AG04449 (cell line): ENCODE data around the gene PTPN14.

ENCODE experiments used
- CTCF ChIA-PET: fragments of 350-600 bp; formaldehyde crosslinking; extraction: SDS; loops from one replicate; lab custom pipeline; 2021; ENCODE audit warnings: antibody characterized with exemption; lab: Yijun Ruan, JAX
- POLR2A ChIA-PET: fragments of 400-600, 350-600 bp; formaldehyde crosslinking; extraction: SDS; loops from one replicate; lab custom pipeline; 2020; ENCODE audit warnings: antibody characterized with exemption, inconsistent platforms; lab: Yijun Ruan, JAX
- DNase-seq: peaks from one replicate; pipeline ENCODE4 v3.0.0-alpha.2; 2010; ENCODE audit warnings: low read depth, low spot score
- H3K4me3 ChIP-seq: 2 replicates; pipeline ENCODE4 v1.5.1; 2011; ENCODE audit warnings: low read depth, mild to moderate bottlenecking, control low read depth, low read length
- CTCF ChIP-seq: IDR thresholded peaks from one replicate; pipeline ENCODE4 v1.5.1; 2011; ENCODE audit warnings: mild to moderate bottlenecking, moderate library complexity, low read length, control low read depth, inconsistent platforms; ENCODE audit not compliant: insufficient read depth; ENCODE audit errors: missing control alignments

The PTPN14 gene

DNA sequence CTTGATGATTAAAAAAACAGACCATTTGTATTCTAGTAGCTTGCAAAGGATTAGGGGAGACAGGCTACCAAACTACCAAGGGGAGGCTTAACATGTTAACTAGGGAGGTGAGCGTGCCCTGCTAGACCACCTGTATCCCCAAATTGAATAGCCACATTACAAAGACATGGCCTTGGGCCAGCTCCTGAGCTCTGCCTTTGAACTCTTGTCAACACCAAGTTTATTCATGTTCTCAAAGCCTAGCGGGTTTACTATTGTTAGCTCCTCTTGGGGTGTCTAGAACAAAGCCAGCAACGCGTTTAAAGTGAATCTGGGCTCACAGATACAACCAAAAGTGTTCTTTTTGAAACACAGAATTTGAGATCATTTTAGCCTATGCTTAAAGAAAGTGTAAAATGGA, 234.1 kb downstream of the PTPN14 start:
- no peak overlapping the region for H3K4me3 ChIP-seq
- CTCF ChIA-PET, result interaction anchor here (1.3 to 12.5 kb wide), 6 partner anchors 13 to 268 kb away, joined by 4 to 247 read pairs (median 16); no protein-coding TSS in a partner anchor
- TF ChIP-seq CTCF, result no peak
- no peak for DNase-seq
- POLR2A ChIA-PET, result no interaction called here

DNA sequence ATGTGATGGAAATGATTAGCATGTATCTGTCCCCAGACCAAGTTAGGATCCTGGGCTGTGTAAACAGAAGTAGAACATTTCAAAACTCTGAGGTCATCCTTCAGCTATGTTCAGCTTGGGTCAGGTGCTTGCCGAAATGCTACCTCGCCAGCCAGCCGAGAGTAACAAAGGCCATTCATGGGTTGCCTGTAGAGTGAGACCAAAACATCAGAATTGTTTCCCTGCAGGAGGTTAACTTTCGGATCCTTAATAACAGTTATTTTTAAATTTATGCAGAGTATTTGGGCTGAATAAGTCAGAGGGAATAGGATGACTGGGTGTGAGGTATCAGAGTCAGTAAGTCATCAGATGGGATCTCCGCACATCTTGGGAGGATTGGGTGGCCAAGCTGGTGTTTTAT, 234.8 kb downstream of the PTPN14 start:
- H3K4me3 ChIP-seq, result no peak overlapping the region
- DNase-seq, result no peak
- ChIA-PET CTCF (interaction anchor here (1.4 to 12.5 kb wide), 5 partner anchors 13 to 103 kb away, joined by 4 to 247 read pairs (median 27); no protein-coding TSS in a partner anchor), POLR2A (no interaction called here)
- no peak for TF ChIP-seq CTCF

DNA sequence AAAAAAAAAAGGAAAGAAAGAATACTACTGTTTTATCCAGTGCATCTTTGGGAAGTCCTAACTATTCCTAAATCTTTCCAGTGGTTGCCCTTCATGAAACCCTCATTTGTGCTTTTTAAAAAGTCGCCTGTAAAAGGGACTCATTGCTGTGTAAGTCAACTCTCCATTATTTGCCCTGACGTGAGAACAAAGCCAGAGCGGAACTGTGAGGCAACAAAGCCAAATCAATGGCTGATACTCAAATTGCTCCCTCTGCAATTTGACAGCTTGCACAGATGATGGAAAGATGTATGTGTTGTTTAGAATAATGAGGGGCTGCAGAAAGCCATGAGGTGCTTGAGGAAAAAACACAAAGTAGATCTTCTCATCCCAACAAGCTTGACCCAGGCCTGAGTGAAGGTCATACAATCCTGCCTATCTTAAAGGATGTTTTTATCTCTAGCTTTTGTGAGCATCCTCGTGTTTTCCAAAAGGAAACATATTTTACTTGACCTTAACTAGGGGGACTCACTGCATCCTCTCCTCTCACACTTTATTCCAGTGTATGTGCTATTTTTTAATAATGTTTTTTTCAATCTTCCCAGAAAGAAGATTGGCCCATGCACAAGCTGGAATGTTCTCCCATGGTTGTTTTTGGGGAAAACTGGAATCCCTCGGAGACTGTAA, 237.1 kb downstream of the PTPN14 start:
- TF ChIP-seq CTCF, result no peak
- no peak for DNase-seq
- H3K4me3 ChIP-seq, result no peak overlapping the region
- POLR2A ChIA-PET, result no interaction called here
- CTCF ChIA-PET, result interaction anchor here (0.5 to 12.5 kb wide), 4 partner anchors 16 to 1278 kb away, joined by 3 to 247 read pairs (median 63); no protein-coding TSS in a partner anchor

DNA sequence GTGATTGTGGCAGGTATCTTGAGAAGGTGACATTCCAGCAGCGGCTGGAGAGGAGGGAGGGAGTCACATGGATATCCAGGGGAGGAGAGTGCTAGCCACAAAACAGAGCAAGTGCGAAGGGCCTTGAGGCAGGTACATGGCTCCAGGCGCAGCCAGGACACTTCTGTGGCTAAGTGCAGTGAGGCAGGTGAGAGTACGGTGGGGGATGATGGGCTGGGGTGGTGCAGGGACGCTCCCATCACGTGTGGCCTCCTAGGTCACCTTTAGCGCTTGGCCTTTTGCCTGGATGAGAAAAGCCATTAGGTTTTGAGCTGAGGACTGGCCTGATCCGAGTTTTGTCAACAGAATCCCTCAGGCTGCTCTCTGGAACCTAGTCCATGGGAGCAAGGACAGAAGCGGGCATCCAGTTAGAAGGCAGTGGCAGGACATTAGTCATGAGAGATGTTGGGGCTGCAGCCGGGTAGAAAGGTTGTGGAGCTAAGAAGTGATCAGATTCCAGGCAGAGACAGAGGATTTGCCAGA, 238.8 kb downstream of the PTPN14 start:
- ChIA-PET CTCF (interaction anchor here (0.9 to 12.5 kb wide), 3 partner anchors 17 to 98 kb away, joined by 3 to 247 read pairs (median 6); no protein-coding TSS in a partner anchor), POLR2A (no interaction called here)
- TF ChIP-seq CTCF, result no peak
- DNase-seq, result no peak
- no peak overlapping the region for H3K4me3 ChIP-seq

DNA sequence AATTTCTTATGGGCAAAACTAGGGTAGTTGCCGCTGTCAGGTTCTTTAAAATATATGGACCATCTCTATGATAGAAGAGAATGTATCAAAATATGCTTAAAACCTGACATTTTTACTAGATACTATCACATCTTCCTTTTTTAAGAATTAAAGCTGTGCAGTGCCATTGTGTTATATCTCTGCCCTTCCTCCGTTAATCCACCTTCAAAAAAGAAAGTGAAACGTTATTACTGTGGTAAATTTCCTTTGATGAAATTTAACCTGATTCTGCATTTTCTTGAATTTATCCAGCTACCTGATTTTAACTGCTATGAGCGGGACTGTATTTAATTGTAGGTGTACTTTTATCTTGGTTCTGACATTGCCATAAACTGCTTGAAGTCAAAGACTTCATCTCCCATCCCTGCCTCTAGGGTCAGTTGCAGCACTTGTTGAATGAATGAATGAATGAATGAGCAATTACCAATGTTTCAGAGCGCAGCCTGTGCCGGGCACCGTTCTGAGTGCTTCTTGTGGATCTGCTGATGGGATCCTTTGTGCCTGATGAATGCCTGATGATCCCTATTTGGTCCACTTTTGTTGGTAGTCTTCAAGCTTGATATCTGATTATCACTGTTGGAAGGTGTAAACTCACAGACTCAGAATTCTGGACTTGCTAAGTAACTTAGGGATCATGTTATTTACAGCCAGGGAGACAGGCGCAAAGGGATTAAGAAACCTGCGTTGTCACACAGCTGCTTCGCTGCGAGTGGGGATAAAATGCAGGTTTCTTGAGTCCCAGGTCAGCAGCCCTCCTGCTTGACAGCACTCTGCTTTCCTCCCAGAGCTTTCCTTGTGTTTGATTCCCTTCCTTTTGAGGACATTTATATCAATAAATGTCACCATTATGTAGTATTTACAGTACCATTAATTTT, 240.4 kb downstream of the PTPN14 start:
- H3K4me3 ChIP-seq, result no peak overlapping the region
- no peak for TF ChIP-seq CTCF
- no peak for DNase-seq
- ChIA-PET POLR2A (no interaction called here), CTCF (interaction anchor here (1.2 to 12.5 kb wide), 6 partner anchors 8 to 98 kb away, joined by 4 to 247 read pairs (median 6); no protein-coding TSS in a partner anchor)
